AG04449 (cell line): ENCODE results near the gene IZUMO4.
"Not testable (repeated sequence)": the region's sequence is repeated elsewhere in the genome, so short reads cannot be mapped to it uniquely, and the experiment has no call there.

Experiments used
- CTCF ChIA-PET: fragments of 350-600 bp; formaldehyde crosslinking; extraction: SDS; loops from one replicate; lab custom pipeline; 2021; ENCODE audit warnings: antibody characterized with exemption; lab: Yijun Ruan, JAX
- POLR2A ChIA-PET: fragments of 400-600, 350-600 bp; formaldehyde crosslinking; extraction: SDS; loops from one replicate; lab custom pipeline; 2020; ENCODE audit warnings: antibody characterized with exemption, inconsistent platforms; lab: Yijun Ruan, JAX
- DNase-seq: peaks from one replicate; pipeline ENCODE4 v3.0.0-alpha.2; 2010; ENCODE audit warnings: low read depth, low spot score
- H3K4me3 ChIP-seq: 2 replicates; pipeline ENCODE4 v1.5.1; 2011; ENCODE audit warnings: low read depth, mild to moderate bottlenecking, control low read depth, low read length
- CTCF ChIP-seq: IDR thresholded peaks from one replicate; pipeline ENCODE4 v1.5.1; 2011; ENCODE audit warnings: mild to moderate bottlenecking, moderate library complexity, low read length, control low read depth, inconsistent platforms; ENCODE audit not compliant: insufficient read depth; ENCODE audit errors: missing control alignments

IZUMO4 gene

GRCh38 chr19:2079865-2080301 lies 16.8 kb upstream of the IZUMO4 start:
- POLR2A ChIA-PET = no interaction called here
- CTCF ChIA-PET = interaction anchor here (1.6 kb wide), 1 partner anchor 9 kb away, joined by 4 read pairs; no protein-coding TSS in a partner anchor
- DNase-seq = no peak

GRCh38 chr19:2080336-2080988 lies 16.3 kb upstream of the IZUMO4 start:
- H3K4me3 ChIP-seq = no peak overlapping the region
- no peak for TF ChIP-seq CTCF
- ChIA-PET CTCF (interaction anchor here (1.3 to 1.6 kb wide), 3 partner anchors 8 to 150 kb away, joined by 3 to 4 read pairs (median 3); no protein-coding TSS in a partner anchor), POLR2A (no interaction called here)
- DNase-seq = no peak

More at GRCh38 chr19:2079865-2080301, 16.8 kb upstream of the IZUMO4 start:
- no peak overlapping the region for H3K4me3 ChIP-seq
- no peak for TF ChIP-seq CTCF

- CTCF ChIA-PET = interaction anchor here (1.1 to 3.1 kb wide), 4 partner anchors 9 to 62 kb away, joined by 3 to 26 read pairs (median 6); no protein-coding TSS in a partner anchor
- H3K4me3 ChIP-seq = no peak overlapping the region
- DNase-seq = no peak
- POLR2A ChIA-PET = interaction anchor here (0.7 kb wide), 1 partner anchor 10 kb away, joined by 3 read pairs; no protein-coding TSS in a partner anchor
- TF ChIP-seq CTCF = no peak
Measured at GRCh38 chr19:2081873-2082810, 14.6 kb upstream of the IZUMO4 start.

GRCh38 chr19:2083174-2083854 lies 13.4 kb upstream of the IZUMO4 start:
- POLR2A ChIA-PET = no interaction called here
- H3K4me3 ChIP-seq = no peak overlapping the region
- TF ChIP-seq CTCF = no peak
- DNase-seq = no peak
- CTCF ChIA-PET = interaction anchor here (2.1 to 3.1 kb wide), 2 partner anchors 14 to 63 kb away, joined by 10 to 26 read pairs; no protein-coding TSS in a partner anchor

GRCh38 chr19:2084993-2085720 lies 11.6 kb upstream of the IZUMO4 start:
- DNase-seq = no peak
- H3K4me3 ChIP-seq = no peak overlapping the region
- ChIA-PET CTCF (interaction anchor here (2.1 kb wide), 1 partner anchor 15 kb away, joined by 9 read pairs; no protein-coding TSS in a partner anchor), POLR2A (no interaction called here)
- TF ChIP-seq CTCF = no peak

GRCh38 chr19:2086695-2087620 lies 9.8 kb upstream of the IZUMO4 start:
- DNase-seq, H3K4me3 ChIP-seq, POLR2A ChIA-PET: not testable (repeated sequence)

More at GRCh38 chr19:2086695-2087620, 9.8 kb upstream of the IZUMO4 start:
- CTCF ChIA-PET = interaction anchor here (1.4 to 2.1 kb wide), 5 partner anchors 9 to 67 kb away, joined by 3 to 9 read pairs (median 5); partner anchors contain the start of gene MOB3A
